Endothelial cell of umbilical vein (primary cell): ENCODE measurements around the gene PIK3C2G. TPM values are rescaled to one million over a fixed set of nuclear protein-coding genes. Genes with fewer than 3 reads are reported as not detected.

Experiments used
- BruUV-seq: library from RNA; stranded (reverse); fragments of 400-500 nt; replicated peaks from 2 replicates; lab custom pipeline; 2021; lab: Mats Ljungman, UMichigan
- CTCF ChIA-PET: fragments of 300-600, 350-600 bp; sonication (Branson Sonifier 250); formaldehyde crosslinking; loops from one replicate; lab custom pipeline; 2021; ENCODE audit warnings: antibody characterized with exemption, inconsistent platforms; lab: Charles Lee
- POLR2A ChIA-PET: fragments of 300-600, 350-600 bp; sonication (Branson Sonifier 250); formaldehyde crosslinking; loops from one replicate; lab custom pipeline; 2021; ENCODE audit warnings: antibody characterized with exemption, inconsistent platforms; lab: Charles Lee
- DNase-seq: peaks from one replicate; pipeline ENCODE4 v3.0.0-alpha.2; 2011; ENCODE audit warnings: low read depth, low spot score
- FAIRE-seq: peaks from 2 replicates; lab custom pipeline; 2011; peaks lifted over from hg19 to GRCh38; lab: Jason Lieb, UNC
- H2AFZ ChIP-seq: 2 replicates; pipeline ENCODE4 v1.6.0; 2012; ENCODE audit warnings: low read depth, low read length, control low read depth, inconsistent platforms
- H3K27ac ChIP-seq: 2 replicates; pipeline ENCODE4 v1.5.1; 2011; ENCODE audit warnings: low read depth, mild to moderate bottlenecking, control low read depth, low read length, moderate library complexity; ENCODE audit not compliant: insufficient read depth
- H3K27me3 ChIP-seq, 2 experiments: 2 replicates each; pipeline versions ENCODE4 v1.6.0 to v1.6.1; 2011; ENCODE audit warnings: low read length in 2 of 2, mixed read lengths in 1 of 2; ENCODE audit not compliant: control insufficient read depth in 2 of 2, insufficient read depth in 2 of 2
- H3K36me3 ChIP-seq, 2 experiments: 2 replicates in 1 of 2; 3 replicates in 1 of 2; pipeline ENCODE4 v1.5.1; 2011; ENCODE audit warnings: low read length in 2 of 2, mild to moderate bottlenecking in 1 of 2, moderate library complexity in 1 of 2; ENCODE audit not compliant: control insufficient read depth in 2 of 2, insufficient read depth in 2 of 2; ENCODE audit errors: extremely low read depth in 1 of 2
- H3K4me1 ChIP-seq: 3 replicates; pipeline ENCODE4 v1.5.1; 2011; ENCODE audit warnings: mild to moderate bottlenecking, low read length; ENCODE audit not compliant: control insufficient read depth, insufficient read depth; ENCODE audit errors: extremely low read depth
- H3K4me2 ChIP-seq: 2 replicates; pipeline ENCODE4 v1.6.1; 2011; ENCODE audit warnings: low read length, control low read depth, mixed read lengths; ENCODE audit not compliant: insufficient read depth
- H3K4me3 ChIP-seq, 3 experiments: fragments of 200-600 bp in 1 of 3; sonication (generic), shearing (Covaris generic) in 1 of 3; replicated peaks in 1 of 3; 2 replicates each; pipeline ENCODE4 v1.5.1; 2011 to 2016; ENCODE audit warnings: control low read depth in 3 of 3, low read length in 3 of 3, mild to moderate bottlenecking in 2 of 3, inconsistent platforms in 1 of 3, low read depth in 1 of 3, moderate library complexity in 1 of 3; ENCODE audit not compliant: insufficient read depth in 1 of 3
- H3K79me2 ChIP-seq: 2 replicates; pipeline ENCODE4 v1.6.0; 2012; ENCODE audit warnings: low read length, inconsistent platforms; ENCODE audit not compliant: control insufficient read depth, insufficient read depth
- H3K9ac ChIP-seq: replicated peaks from 2 replicates; pipeline ENCODE3; 2011; ENCODE audit warnings: low read length, control low read depth; ENCODE audit not compliant: insufficient read depth; ENCODE audit errors: extremely low read depth
- H3K9me1 ChIP-seq: replicated peaks from 3 replicates; pipeline ENCODE4 v1.6.0; 2011; ENCODE audit warnings: mild to moderate bottlenecking, low read length; ENCODE audit not compliant: control insufficient read depth, insufficient read depth; ENCODE audit errors: extremely low read depth
- H3K9me3 ChIP-seq: replicated peaks from 2 replicates; pipeline ENCODE4 v1.5.1; 2012; ENCODE audit warnings: low read length, inconsistent platforms; ENCODE audit not compliant: control insufficient read depth, insufficient read depth
- H4K20me1 ChIP-seq: replicated peaks from 2 replicates; pipeline ENCODE3; 2011; ENCODE audit warnings: mild to moderate bottlenecking, low read length; ENCODE audit not compliant: control insufficient read depth, insufficient read depth; ENCODE audit errors: extremely low read depth
- EZH2 ChIP-seq: IDR thresholded peaks from 2 replicates; pipeline ENCODE4 v1.6.1; 2012; ENCODE audit warnings: borderline replicate concordance, low read depth, mild to moderate bottlenecking, moderate library complexity, low read length, inconsistent platforms; ENCODE audit not compliant: severe bottlenecking
- FOS ChIP-seq: IDR thresholded peaks from 2 replicates; pipeline ENCODE4 v1.6.1; 2011; ENCODE audit warnings: mild to moderate bottlenecking, low read length, moderate library complexity, borderline replicate concordance; ENCODE audit not compliant: insufficient read depth
- GATA2 ChIP-seq: IDR thresholded peaks from 2 replicates; pipeline ENCODE4 v1.7.0; 2011; ENCODE audit warnings: low read depth, mild to moderate bottlenecking, moderate library complexity, mixed read lengths, low read length; ENCODE audit not compliant: insufficient read length, insufficient read depth
- JUN ChIP-seq: IDR thresholded peaks from 2 replicates; pipeline ENCODE4 v1.6.1; 2011; ENCODE audit warnings: borderline replicate concordance, low read depth; ENCODE audit not compliant: insufficient read length, insufficient read depth
- MYC ChIP-seq: IDR thresholded peaks from one replicate; pipeline ENCODE4 v1.6.1; 2011; ENCODE audit warnings: mild to moderate bottlenecking, low read depth, low read length
- POLR2A ChIP-seq: IDR thresholded peaks from 2 replicates; pipeline ENCODE4 v1.6.1; 2012; ENCODE audit warnings: low read depth, mild to moderate bottlenecking, control low read depth, low read length
- POLR2AphosphoS5 ChIP-seq: IDR thresholded peaks from 2 replicates; pipeline ENCODE4 v1.6.1; 2012; ENCODE audit warnings: low read depth, mild to moderate bottlenecking, control low read depth, low read length, moderate library complexity; ENCODE audit not compliant: insufficient read depth
- dilution Hi-C: fragments of 300-500 bp; cut with MboI; formaldehyde crosslinking; loops from one replicate; pipeline ENCODE4 v1.15.0; 2019; ENCODE audit warnings: low sequenced_read_pairs; ENCODE audit not compliant: extremely low pct_ligation_motif_present
- intact Hi-C: fragments of 100-400 bp; cut with micrococcal nuclease; formaldehyde crosslinking; loops from one replicate; pipeline ENCODE4 v1.10.0; 2022
- polyA plus RNA-seq, 4 experiments: library from polyadenylated mRNA; depleted of rRNA in 3 of 4; stranded (reverse) in 3 of 4; unstranded in 1 of 4; fragments of >200 nt; gene quantifications; 2 replicates each; pipeline versions ENCODE4 v1.2.1 to v1.2.3, GENCODE V29; 2011 to 2012; ENCODE audit warnings: missing spikeins in 1 of 4
- total RNA-seq: library from RNA; stranded (reverse); gene quantifications from 2 replicates; pipeline ENCODE4 v1.2.3, GENCODE V29; 2021
- TF ChIP-seq, protein P1 (sequence below), 2 donors: IDR thresholded peaks; 1 replicate in 1 of 2; 2 replicates in 1 of 2; pipeline ENCODE4 v1.5.1; 2011; ENCODE audit warnings: low read length in 2 of 2, mild to moderate bottlenecking in 2 of 2, moderate library complexity in 2 of 2, control low read depth in 1 of 2, inconsistent platforms in 1 of 2, low read depth in 1 of 2; ENCODE audit not compliant: insufficient read depth in 1 of 2; ENCODE audit errors: extremely low read depth in 1 of 2
- TF ChIP-seq, protein P2 (sequence below): IDR thresholded peaks from 2 replicates; pipeline ENCODE4 v1.6.1; 2011; ENCODE audit not compliant: insufficient read depth, insufficient read length

PIK3C2G gene
- total and polyA plus RNA-seq, 2 donors (not counting 3 experiments of a cell fraction or from before 2014, with no cell fraction given): not detected

DNA sequence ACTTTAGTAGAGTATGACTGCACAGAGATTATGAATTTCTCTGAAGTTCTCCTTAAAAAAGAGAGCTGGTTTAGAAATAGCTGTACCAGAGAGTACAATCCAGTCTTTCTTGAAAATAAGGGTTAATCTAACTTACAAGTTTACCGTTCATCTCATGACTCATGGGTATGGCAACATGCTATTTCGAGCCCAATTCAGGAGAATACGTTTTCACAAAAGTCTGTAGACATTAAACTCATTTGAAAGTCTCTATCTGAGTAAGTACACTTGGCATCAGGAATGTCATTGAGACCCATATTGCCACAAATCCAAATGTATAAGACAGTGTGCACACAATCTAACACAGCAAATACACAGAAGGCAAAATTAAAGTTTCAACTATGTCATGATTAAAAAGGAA is 160.5 kb downstream of the PIK3C2G start:
- POLR2A ChIA-PET: no interaction called here

More for the DNA sequence above, 160.5 kb downstream of the PIK3C2G start:
- no peak overlapping the region for H2AFZ ChIP-seq
- H3K9me1 ChIP-seq: no peaks in the 10 kb centered on the region
- no peak overlapping the region for H3K4me3 ChIP-seq
- no TSS peak for BruUV-seq
- CTCF ChIA-PET: interaction anchor here (1.4 kb wide), 1 partner anchor 9 kb away, joined by 3 read pairs; no protein-coding TSS in a partner anchor
- H3K36me3 ChIP-seq: no peaks in the 10 kb centered on the region
- no peaks in the 10 kb centered on the region for H3K27me3 ChIP-seq
- intact Hi-C loops: no loop called here
- no peaks in the 10 kb centered on the region for H3K4me1 ChIP-seq
- no peaks in the 10 kb centered on the region for H4K20me1 ChIP-seq
- no peak overlapping the region for H3K9ac ChIP-seq
- no peak for DNase-seq
- FAIRE-seq: no peak
- no peak overlapping the region for H3K4me2 ChIP-seq
- dilution Hi-C loops: no loop called here
- no peak overlapping the region for H3K27ac ChIP-seq
- TF ChIP-seq JUN (no peak), EZH2 (no peak), POLR2AphosphoS5 (no peak), GATA2 (no peak), POLR2A (no peak), MYC (no peak), FOS (no peak)
- TF ChIP-seq, protein P1, sequence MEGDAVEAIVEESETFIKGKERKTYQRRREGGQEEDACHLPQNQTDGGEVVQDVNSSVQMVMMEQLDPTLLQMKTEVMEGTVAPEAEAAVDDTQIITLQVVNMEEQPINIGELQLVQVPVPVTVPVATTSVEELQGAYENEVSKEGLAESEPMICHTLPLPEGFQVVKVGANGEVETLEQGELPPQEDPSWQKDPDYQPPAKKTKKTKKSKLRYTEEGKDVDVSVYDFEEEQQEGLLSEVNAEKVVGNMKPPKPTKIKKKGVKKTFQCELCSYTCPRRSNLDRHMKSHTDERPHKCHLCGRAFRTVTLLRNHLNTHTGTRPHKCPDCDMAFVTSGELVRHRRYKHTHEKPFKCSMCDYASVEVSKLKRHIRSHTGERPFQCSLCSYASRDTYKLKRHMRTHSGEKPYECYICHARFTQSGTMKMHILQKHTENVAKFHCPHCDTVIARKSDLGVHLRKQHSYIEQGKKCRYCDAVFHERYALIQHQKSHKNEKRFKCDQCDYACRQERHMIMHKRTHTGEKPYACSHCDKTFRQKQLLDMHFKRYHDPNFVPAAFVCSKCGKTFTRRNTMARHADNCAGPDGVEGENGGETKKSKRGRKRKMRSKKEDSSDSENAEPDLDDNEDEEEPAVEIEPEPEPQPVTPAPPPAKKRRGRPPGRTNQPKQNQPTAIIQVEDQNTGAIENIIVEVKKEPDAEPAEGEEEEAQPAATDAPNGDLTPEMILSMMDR (IDR thresholded peaks at IDR 0.05; ENCODE audit: extremely low read depth in 1 of 2, insufficient read depth in 1 of 2, low read depth in 1 of 2, low read length in 2 of 2): no peak
- TF ChIP-seq, protein P2, sequence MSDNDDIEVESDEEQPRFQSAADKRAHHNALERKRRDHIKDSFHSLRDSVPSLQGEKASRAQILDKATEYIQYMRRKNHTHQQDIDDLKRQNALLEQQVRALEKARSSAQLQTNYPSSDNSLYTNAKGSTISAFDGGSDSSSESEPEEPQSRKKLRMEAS: no peak
- H3K79me2 ChIP-seq: no peaks in the 10 kb centered on the region
- H3K9me3 ChIP-seq: no peaks in the 10 kb centered on the region
